Activated CD4-positive, alpha-beta T cell treated with anti-CD3 and anti-CD28 coated beads for 36 hours (primary cell): Measurements from ENCODE around the gene ATP5F1B. TPM values are rescaled to one million over a fixed set of nuclear protein-coding genes. Genes with fewer than 3 reads are reported as not detected.
A peak's percentile ranks its signal among the peaks of the same experiment; 100 is the strongest.

Experiments
- ATAC-seq: fragments of 200-7000 bp; cut with Tn5 transposase; one replicate; pipeline ENCODE4 v1.10.0; 2021; ENCODE audit warnings: mild to moderate bottlenecking, moderate library complexity
- CTCF ChIA-PET: fragments of 350-600 bp; sonication (Branson Sonifier 250); formaldehyde crosslinking; loops from one replicate; lab custom pipeline; 2021; ENCODE audit warnings: antibody characterized with exemption; lab: Charles Lee
- POLR2A ChIA-PET: fragments of 350-600 bp; sonication (Branson Sonifier 250); formaldehyde crosslinking; loops from one replicate; lab custom pipeline; 2021; ENCODE audit warnings: antibody characterized with exemption, inconsistent platforms; lab: Charles Lee
- DNase-seq: peaks from one replicate; pipeline ENCODE4 v3.0.0-alpha.2; 2020
- H3K27ac Mint-ChIP-seq: one replicate; pipeline ENCODE4 v1.8.0; 2021; ENCODE audit warnings: mixed read lengths
- H3K27me3 Mint-ChIP-seq: one replicate; pipeline ENCODE4 v1.8.0; 2021; ENCODE audit warnings: mixed read lengths
- H3K36me3 Mint-ChIP-seq: one replicate; pipeline ENCODE4 v1.8.0; 2021; ENCODE audit warnings: low read depth, mixed read lengths
- H3K4me1 Mint-ChIP-seq: one replicate; pipeline ENCODE4 v1.8.0; 2021; ENCODE audit warnings: mixed read lengths
- H3K4me3 Mint-ChIP-seq: one replicate; pipeline ENCODE4 v1.8.0; 2021; ENCODE audit warnings: mild to moderate bottlenecking, moderate library complexity, mixed read lengths
- H3K9me3 Mint-ChIP-seq: one replicate; pipeline ENCODE4 v1.8.0; 2021; ENCODE audit warnings: low read depth, mixed read lengths
- intact Hi-C, 2 experiments: fragments of 100-400 bp; cut with DNase I in 1 of 2; cut with micrococcal nuclease in 1 of 2; formaldehyde crosslinking; loops; one replicate each; pipeline versions ENCODE4 v1.14.2 to v1.15.1; 2022 to 2024; cut with DNase I, micrococcal nuclease
- total RNA-seq, 2 experiments: library from RNA; stranded (reverse); gene quantifications; one replicate each; pipeline ENCODE4 v1.2.3, GENCODE V29; 2021

Gene ATP5F1B
- total RNA-seq, 2 experiments from 2014 or later: 756 to 818 TPM

DNA sequence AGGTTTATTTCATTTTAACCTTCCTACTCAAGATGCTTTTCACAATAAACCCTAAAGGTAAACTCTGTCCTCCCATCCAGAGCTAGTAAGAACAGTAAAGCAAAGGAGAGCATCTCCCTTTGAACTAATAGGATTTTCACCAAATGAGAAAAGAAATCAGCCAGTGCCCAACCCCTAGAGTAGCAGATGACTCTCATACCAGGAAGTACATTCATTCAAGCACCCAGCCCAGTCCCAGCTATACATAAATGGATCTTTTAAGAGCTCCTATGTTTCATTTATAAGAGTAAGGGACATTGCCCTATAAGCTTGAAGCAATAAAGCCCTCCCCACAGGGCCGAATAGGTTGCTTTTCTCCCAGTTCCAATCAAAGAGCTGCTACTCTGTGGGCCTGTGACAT lies 23.2 kb downstream of the ATP5F1B start:
- Mint-ChIP-seq H3K4me1 (peaks cover 55% of the 10 kb centered on the region), H3K27ac (peak overlapping the region; percentile 7), H3K4me3 (no peak overlapping the region), H3K27me3 (no peaks in the 10 kb centered on the region), H3K36me3 (peaks cover 35% of the 10 kb centered on the region), H3K9me3 (no peaks in the 10 kb centered on the region)
- ATAC-seq: peak; percentile 84
- POLR2A ChIA-PET: no interaction called here
- intact Hi-C loops: no loop called here
- CTCF ChIA-PET: interaction anchor here (1.0 to 3.9 kb wide), 2 partner anchors 14 to 31 kb away, joined by 3 to 22 read pairs; no protein-coding TSS in a partner anchor
- no peak for DNase-seq

GRCh38 chr12:56616925-56617324 lies 28.9 kb downstream of the ATP5F1B start:
- H3K9me3 Mint-ChIP-seq: no peaks in the 10 kb centered on the region
- ChIA-PET POLR2A (no interaction called here), CTCF (interaction anchor here (0.6 to 1.4 kb wide), 2 partner anchors 12 to 144 kb away, joined by 3 to 11 read pairs; no protein-coding TSS in a partner anchor)
- DNase-seq: no peak
- H3K27ac Mint-ChIP-seq: peak overlapping the region; percentile 53
- peaks cover 57% of the 10 kb centered on the region for H3K36me3 Mint-ChIP-seq
- H3K4me1 Mint-ChIP-seq: peaks cover 14% of the 10 kb centered on the region
- H3K4me3 Mint-ChIP-seq: no peak overlapping the region
- ATAC-seq: no peak
- intact Hi-C loops: no loop called here
- no peaks in the 10 kb centered on the region for H3K27me3 Mint-ChIP-seq

DNA sequence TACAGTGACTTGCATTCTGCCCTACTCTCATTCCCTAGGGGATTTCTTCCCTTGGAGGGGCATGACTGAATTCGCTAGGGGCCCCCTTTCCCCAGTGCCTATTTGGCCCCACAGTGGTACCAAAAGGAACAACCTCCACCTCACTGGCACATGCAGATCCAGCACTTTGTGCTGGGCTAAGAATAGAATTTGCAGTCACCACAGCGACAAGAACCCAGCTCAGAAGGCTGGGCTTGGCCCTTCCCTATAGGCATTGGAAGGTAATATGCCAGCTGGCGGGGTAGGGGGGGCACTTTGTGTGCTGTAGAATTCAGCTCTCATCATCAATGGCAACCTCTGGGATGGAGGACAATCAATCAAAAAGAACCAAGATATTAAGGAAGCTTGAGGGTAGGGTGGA lies 29.5 kb downstream of the ATP5F1B start:
- DNase-seq (no peak), ATAC-seq (no peak)
- H3K4me1 Mint-ChIP-seq: peaks cover 14% of the 10 kb centered on the region
- no peak overlapping the region for H3K4me3 Mint-ChIP-seq
- H3K9me3 Mint-ChIP-seq: no peaks in the 10 kb centered on the region
- H3K27me3 Mint-ChIP-seq: no peaks in the 10 kb centered on the region
- POLR2A ChIA-PET: no interaction called here
- intact Hi-C loops: no loop called here
- no peak overlapping the region for H3K27ac Mint-ChIP-seq
- H3K36me3 Mint-ChIP-seq: peaks cover 63% of the 10 kb centered on the region
- CTCF ChIA-PET: interaction anchor here (0.6 to 1.4 kb wide), 3 partner anchors 13 to 143 kb away, joined by 3 to 11 read pairs (median 3); no protein-coding TSS in a partner anchor

- no peaks in the 10 kb centered on the region for H3K27me3 Mint-ChIP-seq
- H3K4me3 Mint-ChIP-seq: no peak overlapping the region
- ATAC-seq: no peak
- ChIA-PET CTCF (interaction anchor here (0.6 kb wide), 1 partner anchor 12 kb away, joined by 3 read pairs; no protein-coding TSS in a partner anchor), POLR2A (no interaction called here)
- DNase-seq: no peak
- H3K27ac Mint-ChIP-seq: no peak overlapping the region
- H3K9me3 Mint-ChIP-seq: no peaks in the 10 kb centered on the region
- peaks cover 66% of the 10 kb centered on the region for H3K36me3 Mint-ChIP-seq
- intact Hi-C loops: no loop called here
- H3K4me1 Mint-ChIP-seq: peaks cover 8% of the 10 kb centered on the region
Measured at GRCh38 chr12:56614627-56615026, 31.2 kb downstream of the ATP5F1B start.

GRCh38 chr12:56604355-56604754 lies 41.4 kb downstream of the ATP5F1B start:
- CTCF ChIA-PET: interaction anchor here (1.0 to 1.4 kb wide), 2 partner anchors 32 to 91 kb away, joined by 3 read pairs; no protein-coding TSS in a partner anchor
- H3K27me3 Mint-ChIP-seq: no peaks in the 10 kb centered on the region
- no peak overlapping the region for H3K27ac Mint-ChIP-seq
- DNase-seq: no peak
- intact Hi-C loops: no loop called here
- H3K36me3 Mint-ChIP-seq: peaks cover 60% of the 10 kb centered on the region
- POLR2A ChIA-PET: no interaction called here
- H3K9me3 Mint-ChIP-seq: no peaks in the 10 kb centered on the region
- no peaks in the 10 kb centered on the region for H3K4me1 Mint-ChIP-seq
- no peak for ATAC-seq
- no peak overlapping the region for H3K4me3 Mint-ChIP-seq

- ChIA-PET CTCF (interaction anchor here (0.8 to 1.5 kb wide), 6 partner anchors 9 to 321 kb away, joined by 3 to 6 read pairs (median 3); no protein-coding TSS in a partner anchor), POLR2A (no interaction called here)
- H3K36me3 Mint-ChIP-seq: peaks cover 66% of the 10 kb centered on the region
- ATAC-seq (no peak), DNase-seq (no peak)
- intact Hi-C loops: no loop called here
- no peaks in the 10 kb centered on the region for H3K4me1 Mint-ChIP-seq
- no peak overlapping the region for H3K4me3 Mint-ChIP-seq
- no peak overlapping the region for H3K27ac Mint-ChIP-seq
- no peaks in the 10 kb centered on the region for H3K9me3 Mint-ChIP-seq
- no peaks in the 10 kb centered on the region for H3K27me3 Mint-ChIP-seq
Measured at GRCh38 chr12:56602239-56602638, 43.5 kb downstream of the ATP5F1B start.

- Mint-ChIP-seq H3K9me3 (no peaks in the 10 kb centered on the region), H3K27ac (no peak overlapping the region), H3K4me3 (no peak overlapping the region), H3K4me1 (no peaks in the 10 kb centered on the region), H3K27me3 (no peaks in the 10 kb centered on the region), H3K36me3 (peaks cover 69% of the 10 kb centered on the region)
- intact Hi-C loops: no loop called here
- DNase-seq (peak; percentile 61), ATAC-seq (peak; percentile 60)
- ChIA-PET CTCF (interaction anchor here (0.7 to 1.5 kb wide), 6 partner anchors 10 to 110 kb away, joined by 3 to 6 read pairs (median 3); no protein-coding TSS in a partner anchor), POLR2A (no interaction called here)
Measured at GRCh38 chr12:56601503-56601902, 44.3 kb downstream of the ATP5F1B start.

- H3K36me3 Mint-ChIP-seq: peaks cover 63% of the 10 kb centered on the region
- H3K27ac Mint-ChIP-seq: no peak overlapping the region
- ChIA-PET CTCF (interaction anchor here (1.5 kb wide), 1 partner anchor 36 kb away, joined by 6 read pairs; no protein-coding TSS in a partner anchor), POLR2A (no interaction called here)
- no peaks in the 10 kb centered on the region for H3K4me1 Mint-ChIP-seq
- no peaks in the 10 kb centered on the region for H3K27me3 Mint-ChIP-seq
- no peaks in the 10 kb centered on the region for H3K9me3 Mint-ChIP-seq
- DNase-seq (no peak), ATAC-seq (no peak)
- H3K4me3 Mint-ChIP-seq: no peak overlapping the region
- intact Hi-C loops: no loop called here
Measured at GRCh38 chr12:56600753-56601152, 45.0 kb downstream of the ATP5F1B start.

GRCh38 chr12:56599797-56600196 lies 46.0 kb downstream of the ATP5F1B start:
- peaks cover 59% of the 10 kb centered on the region for H3K36me3 Mint-ChIP-seq
- no peak for ATAC-seq
- H3K9me3 Mint-ChIP-seq: no peaks in the 10 kb centered on the region
- H3K27me3 Mint-ChIP-seq: no peaks in the 10 kb centered on the region
- ChIA-PET CTCF (no interaction called here), POLR2A (no interaction called here)
- no peaks in the 10 kb centered on the region for H3K4me1 Mint-ChIP-seq
- no peak overlapping the region for H3K4me3 Mint-ChIP-seq
- DNase-seq: no peak
- intact Hi-C loops: no loop called here
- no peak overlapping the region for H3K27ac Mint-ChIP-seq

DNA sequence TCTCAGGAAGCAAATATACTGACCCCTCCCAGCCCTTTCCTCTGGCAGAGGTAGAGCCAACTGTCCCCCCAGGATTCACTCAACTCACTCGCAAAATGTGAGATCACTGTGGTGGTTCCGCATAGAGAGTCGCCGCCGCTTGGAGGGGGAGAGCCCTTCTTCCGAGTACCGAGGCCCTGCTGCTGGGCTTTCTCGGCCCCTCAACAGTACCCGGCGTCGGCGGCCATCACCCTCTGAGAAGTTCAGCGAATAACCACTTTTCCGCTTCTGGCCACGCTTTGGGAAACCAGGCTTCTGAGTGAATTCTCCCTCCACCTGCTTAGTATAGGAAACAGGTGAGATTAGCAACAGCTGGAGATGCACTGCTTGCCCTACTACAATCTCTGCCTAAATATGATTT lies 46.7 kb downstream of the ATP5F1B start:
- H3K4me3 Mint-ChIP-seq: no peak overlapping the region
- CTCF ChIA-PET: no interaction called here
- peaks cover 51% of the 10 kb centered on the region for H3K36me3 Mint-ChIP-seq
- POLR2A ChIA-PET: no interaction called here
- H3K27me3 Mint-ChIP-seq: no peaks in the 10 kb centered on the region
- no peak for DNase-seq
- H3K4me1 Mint-ChIP-seq: no peaks in the 10 kb centered on the region
- ATAC-seq: no peak
- H3K27ac Mint-ChIP-seq: no peak overlapping the region
- intact Hi-C loops: no loop called here
- H3K9me3 Mint-ChIP-seq: no peaks in the 10 kb centered on the region

DNA sequence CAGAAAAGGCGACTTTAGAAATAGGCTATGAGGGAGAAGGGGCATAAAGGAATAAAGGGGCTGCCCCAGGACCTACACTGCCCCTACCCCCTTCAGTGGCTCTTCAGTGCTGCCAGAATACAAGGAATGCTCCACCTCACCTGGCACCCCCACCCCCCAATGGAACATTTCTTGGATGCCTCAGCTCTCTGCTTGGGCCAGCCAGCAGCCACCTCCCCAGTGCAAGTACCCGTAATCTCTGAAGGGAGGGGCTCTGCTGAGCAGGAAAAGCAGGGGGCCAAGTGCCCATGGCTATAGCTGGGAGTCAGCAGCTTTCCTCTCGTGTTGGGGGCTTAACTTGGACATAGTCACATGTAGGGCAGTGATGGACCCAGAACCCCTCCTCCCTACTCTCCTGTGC lies 49.0 kb downstream of the ATP5F1B start:
- no peak for DNase-seq
- H3K36me3 Mint-ChIP-seq: peaks cover 40% of the 10 kb centered on the region
- CTCF ChIA-PET: interaction anchor here (1.9 kb wide), 1 partner anchor 83 kb away, joined by 5 read pairs; no protein-coding TSS in a partner anchor
- H3K4me1 Mint-ChIP-seq: no peaks in the 10 kb centered on the region
- H3K27ac Mint-ChIP-seq: no peak overlapping the region
- ATAC-seq: no peak
- POLR2A ChIA-PET: no interaction called here
- H3K9me3 Mint-ChIP-seq: no peaks in the 10 kb centered on the region
- no peaks in the 10 kb centered on the region for H3K27me3 Mint-ChIP-seq
- no peak overlapping the region for H3K4me3 Mint-ChIP-seq
- intact Hi-C loops: no loop called here

- POLR2A ChIA-PET: no interaction called here
Measured at GRCh38 chr12:56593909-56594621, 51.7 kb downstream of the ATP5F1B start.

More at GRCh38 chr12:56593909-56594621, 51.7 kb downstream of the ATP5F1B start:
- intact Hi-C loops: loop anchor here (1.0 kb wide), 1 partner anchor 81 kb away; no protein-coding TSS in a partner anchor
- DNase-seq (peak; percentile 75), ATAC-seq (peak; percentile 67)
- Mint-ChIP-seq H3K27ac (no peak overlapping the region), H3K36me3 (peaks cover 15% of the 10 kb centered on the region), H3K27me3 (no peaks in the 10 kb centered on the region), H3K9me3 (no peaks in the 10 kb centered on the region), H3K4me1 (no peaks in the 10 kb centered on the region), H3K4me3 (no peak overlapping the region)
- CTCF ChIA-PET: interaction anchor here (0.5 to 7.1 kb wide), 20 partner anchors 12 to 326 kb away, joined by 3 to 69 read pairs (median 3); partner anchors contain the start of gene RBMS2
